RWPE1 (cell line): Measurements from ENCODE around the gene PSAT1.

Experiments
- CTCF ChIA-PET: fragments of 350-600 bp; sonication (Branson Sonifier 250); formaldehyde crosslinking; extraction: SDS; loops from one replicate; lab custom pipeline; 2021; lab: Yijun Ruan, JAX
- POLR2A ChIA-PET: fragments of 400-600 bp; formaldehyde crosslinking; extraction: SDS; loops from one replicate; lab custom pipeline; 2020; ENCODE audit warnings: antibody characterized with exemption; ENCODE audit not compliant: low non-redundant PET; lab: Yijun Ruan, JAX
- DNase-seq: peaks from one replicate; pipeline ENCODE4 v3.0.0; 2012; ENCODE audit warnings: low spot score
- H3K27ac ChIP-seq: fragments of 450-650 bp; 2 replicates; pipeline ENCODE4 v1.5.1; 2017
- TF ChIP-seq, protein P1 (sequence below): fragments of 450-650 bp; conservative IDR thresholded peaks from 2 replicates; pipeline ENCODE4 v1.5.1; 2017; ENCODE audit warnings: low read depth, mild to moderate bottlenecking

Gene PSAT1

DNA sequence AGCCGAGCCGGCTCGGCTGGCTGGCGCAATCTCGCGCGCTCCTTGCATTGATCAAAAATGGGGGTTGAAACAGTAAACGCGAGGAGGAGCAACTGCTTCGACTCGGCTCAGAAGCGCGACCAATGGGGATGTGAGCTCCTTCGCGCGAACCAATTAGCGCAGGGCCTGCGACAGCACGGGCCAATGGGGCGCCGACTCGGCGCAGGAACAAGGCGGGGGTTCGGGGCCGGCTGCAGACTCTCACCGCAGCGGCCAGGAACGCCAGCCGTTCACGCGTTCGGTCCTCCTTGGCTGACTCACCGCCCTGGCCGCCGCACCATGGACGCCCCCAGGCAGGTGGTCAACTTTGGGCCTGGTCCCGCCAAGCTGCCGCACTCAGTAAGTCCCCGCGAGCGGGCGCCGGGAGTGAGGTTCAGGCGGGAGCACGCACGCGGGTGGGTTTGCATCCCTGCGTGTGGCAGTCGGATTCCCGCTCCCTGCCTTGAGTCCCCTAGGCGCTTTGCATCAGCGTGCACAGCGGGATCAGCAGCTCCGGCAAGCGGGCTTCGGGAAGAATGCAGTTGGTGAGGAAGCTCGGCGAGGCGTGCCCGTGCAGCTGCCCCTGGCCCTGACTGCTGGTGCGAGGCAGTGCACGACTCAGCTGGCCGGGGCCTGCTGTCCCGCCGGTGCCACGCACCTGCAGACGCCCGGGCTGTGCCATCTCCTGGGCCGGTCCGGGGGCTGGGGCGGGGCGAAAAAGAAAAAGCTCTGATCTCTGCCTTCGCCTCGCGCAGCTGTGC is at the start of gene PSAT1:
TSS of gene PSAT1 (plus strand) at position 233 of the 779 bp plus-strand sequence. CDS start at position 319, 86 bp downstream.
- DNase-seq: peak; percentile 100
- ChIA-PET CTCF (interaction anchor here (0.5 to 2.0 kb wide), 7 partner anchors 19 to 494 kb away, joined by 3 to 10 read pairs (median 4); no protein-coding TSS in a partner anchor), POLR2A (interaction anchor here (0.6 to 1.7 kb wide), 9 partner anchors 8 to 1890 kb away, joined by 3 to 14 read pairs (median 3); no protein-coding TSS in a partner anchor)
- peak within 1 kb of the TSS; percentile 98 for H3K27ac ChIP-seq
- TF ChIP-seq, protein P1, sequence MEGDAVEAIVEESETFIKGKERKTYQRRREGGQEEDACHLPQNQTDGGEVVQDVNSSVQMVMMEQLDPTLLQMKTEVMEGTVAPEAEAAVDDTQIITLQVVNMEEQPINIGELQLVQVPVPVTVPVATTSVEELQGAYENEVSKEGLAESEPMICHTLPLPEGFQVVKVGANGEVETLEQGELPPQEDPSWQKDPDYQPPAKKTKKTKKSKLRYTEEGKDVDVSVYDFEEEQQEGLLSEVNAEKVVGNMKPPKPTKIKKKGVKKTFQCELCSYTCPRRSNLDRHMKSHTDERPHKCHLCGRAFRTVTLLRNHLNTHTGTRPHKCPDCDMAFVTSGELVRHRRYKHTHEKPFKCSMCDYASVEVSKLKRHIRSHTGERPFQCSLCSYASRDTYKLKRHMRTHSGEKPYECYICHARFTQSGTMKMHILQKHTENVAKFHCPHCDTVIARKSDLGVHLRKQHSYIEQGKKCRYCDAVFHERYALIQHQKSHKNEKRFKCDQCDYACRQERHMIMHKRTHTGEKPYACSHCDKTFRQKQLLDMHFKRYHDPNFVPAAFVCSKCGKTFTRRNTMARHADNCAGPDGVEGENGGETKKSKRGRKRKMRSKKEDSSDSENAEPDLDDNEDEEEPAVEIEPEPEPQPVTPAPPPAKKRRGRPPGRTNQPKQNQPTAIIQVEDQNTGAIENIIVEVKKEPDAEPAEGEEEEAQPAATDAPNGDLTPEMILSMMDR: no peak

DNA sequence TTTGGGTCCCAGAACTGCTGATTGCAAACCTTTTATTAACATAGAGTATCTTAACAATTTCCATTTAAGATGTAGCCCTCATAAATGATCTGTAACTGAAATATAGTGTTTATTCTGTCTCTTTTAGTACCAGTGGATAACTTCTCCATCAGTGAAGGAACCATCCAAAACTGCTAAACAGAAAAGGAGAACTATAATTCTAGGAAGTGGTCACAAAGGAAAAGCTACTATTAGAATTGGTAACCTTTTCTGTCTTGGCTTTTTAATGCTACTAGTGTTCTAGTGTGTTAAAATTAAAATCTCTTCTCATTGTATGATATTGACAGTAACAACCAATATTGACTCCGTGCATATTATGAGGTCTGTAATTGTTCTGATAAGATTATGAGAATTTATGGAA is 48.3 kb upstream of the PSAT1 start:
- DNase-seq: no peak
- TF ChIP-seq, protein P1: no peak
- ChIA-PET CTCF (interaction anchor here (1.0 to 1.8 kb wide), 2 partner anchors 9 to 10 kb away, joined by 3 to 5 read pairs; no protein-coding TSS in a partner anchor), POLR2A (no interaction called here)
- no peak overlapping the region for H3K27ac ChIP-seq

DNA sequence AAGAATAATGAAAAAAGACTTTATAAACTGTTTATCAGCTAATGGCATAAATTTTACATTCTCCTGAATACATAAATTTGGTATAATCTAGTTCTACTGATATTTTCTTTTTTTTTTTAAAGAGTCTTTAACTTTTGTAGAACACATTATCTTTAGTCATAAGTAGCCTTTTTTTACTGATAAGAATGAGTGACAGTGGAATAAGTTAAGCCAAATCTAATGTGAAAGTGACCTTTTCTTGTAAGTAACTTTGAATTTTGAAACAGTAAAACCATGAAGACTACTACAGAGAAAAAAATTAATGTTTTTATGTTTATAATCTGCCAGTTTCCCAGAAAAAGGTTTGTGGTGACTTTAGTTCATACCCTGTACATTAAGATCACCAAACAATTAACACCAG is 47.4 kb upstream of the PSAT1 start:
- CTCF ChIA-PET: no interaction called here
- TF ChIP-seq, protein P1: no peak
- no peak for DNase-seq
- POLR2A ChIA-PET: no interaction called here
- no peak overlapping the region for H3K27ac ChIP-seq

DNA sequence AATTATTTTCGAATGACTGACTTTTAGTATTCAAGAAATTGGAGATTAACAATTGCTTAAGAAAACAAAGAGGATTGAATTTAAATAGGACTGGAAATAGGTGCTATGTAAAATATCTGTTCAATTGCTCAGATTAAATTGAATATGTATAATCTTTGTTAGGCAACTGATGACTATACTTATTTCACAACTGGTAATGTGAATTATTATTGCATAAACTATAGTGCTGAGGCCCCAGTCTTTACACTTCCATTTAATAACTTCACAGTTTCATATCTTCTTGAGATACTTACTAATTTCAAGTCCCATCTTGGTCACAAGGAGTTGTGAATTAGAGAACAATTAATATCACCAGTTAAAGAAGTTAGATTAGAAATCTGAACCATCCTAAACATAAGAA is 44.3 kb upstream of the PSAT1 start:
- H3K27ac ChIP-seq: no peak overlapping the region
- ChIA-PET POLR2A (no interaction called here), CTCF (no interaction called here)
- DNase-seq: no peak
- TF ChIP-seq, protein P1: no peak

DNA sequence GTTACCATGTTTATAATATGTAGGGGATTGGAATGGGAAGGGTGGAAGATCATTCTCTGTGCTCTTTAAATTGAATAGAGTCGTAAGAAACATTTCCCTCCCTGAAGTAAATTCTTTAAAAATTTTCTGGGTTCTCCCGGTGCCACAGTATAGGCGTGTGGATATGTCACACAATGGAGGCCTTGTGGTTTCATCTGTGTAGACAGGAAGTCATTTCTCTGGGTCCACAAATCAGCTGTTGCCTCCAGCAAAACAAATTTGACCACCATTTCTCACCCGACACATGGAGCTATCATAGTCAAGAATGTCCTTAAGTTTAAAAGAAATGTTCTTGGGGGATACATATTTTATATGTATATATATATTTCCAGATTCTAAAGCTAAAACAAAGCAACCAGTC is 43.6 kb upstream of the PSAT1 start:
- DNase-seq: no peak
- ChIA-PET CTCF (no interaction called here), POLR2A (no interaction called here)
- TF ChIP-seq, protein P1: no peak
- H3K27ac ChIP-seq: no peak overlapping the region

DNA sequence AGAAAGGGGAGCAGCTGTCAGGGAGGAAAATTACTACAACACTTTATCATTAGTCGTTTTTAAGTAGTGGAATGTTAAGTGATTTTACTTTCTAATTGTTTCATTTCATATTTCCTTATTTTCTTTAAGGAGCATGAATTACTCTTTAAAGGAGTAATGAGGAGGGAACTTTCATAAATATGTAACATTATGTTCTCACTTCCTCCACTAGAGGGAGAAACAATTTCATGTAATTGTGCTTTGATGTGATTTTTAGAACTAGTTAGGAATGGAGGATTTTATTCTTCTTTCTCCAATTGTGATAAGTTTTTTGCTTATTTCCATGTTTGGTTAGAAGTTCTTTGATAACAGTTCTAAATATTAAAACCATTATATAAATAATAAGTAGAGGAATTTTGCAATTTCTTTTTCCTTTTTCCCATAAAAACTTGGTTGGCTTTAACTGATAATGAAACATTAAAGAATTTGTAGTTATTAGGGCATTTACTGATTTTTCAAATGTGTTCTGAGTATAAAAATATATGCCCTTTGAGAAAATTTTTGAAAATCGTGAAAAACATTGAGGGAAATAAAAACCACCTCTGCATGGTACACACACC is 35.4 kb upstream of the PSAT1 start:
- TF ChIP-seq, protein P1: peak; percentile 74
- no peak overlapping the region for H3K27ac ChIP-seq
- peak; percentile 48 for DNase-seq
- CTCF ChIA-PET: interaction anchor here (0.6 to 1.4 kb wide), 4 partner anchors 12 to 320 kb away, joined by 3 to 8 read pairs (median 4); partner anchors contain the start of gene CEP78
- POLR2A ChIA-PET: no interaction called here
